NCI-H1417 (cell line): ENCODE results near the gene MPP3.
A peak's percentile ranks its signal among the peaks of the same experiment; 100 is the strongest.

Source experiments
- DNase-seq, 3 experiments: peaks; one replicate each; lab custom pipeline; 2025; lab: John Stamatoyannopoulos, UW

The MPP3 gene

DNA sequence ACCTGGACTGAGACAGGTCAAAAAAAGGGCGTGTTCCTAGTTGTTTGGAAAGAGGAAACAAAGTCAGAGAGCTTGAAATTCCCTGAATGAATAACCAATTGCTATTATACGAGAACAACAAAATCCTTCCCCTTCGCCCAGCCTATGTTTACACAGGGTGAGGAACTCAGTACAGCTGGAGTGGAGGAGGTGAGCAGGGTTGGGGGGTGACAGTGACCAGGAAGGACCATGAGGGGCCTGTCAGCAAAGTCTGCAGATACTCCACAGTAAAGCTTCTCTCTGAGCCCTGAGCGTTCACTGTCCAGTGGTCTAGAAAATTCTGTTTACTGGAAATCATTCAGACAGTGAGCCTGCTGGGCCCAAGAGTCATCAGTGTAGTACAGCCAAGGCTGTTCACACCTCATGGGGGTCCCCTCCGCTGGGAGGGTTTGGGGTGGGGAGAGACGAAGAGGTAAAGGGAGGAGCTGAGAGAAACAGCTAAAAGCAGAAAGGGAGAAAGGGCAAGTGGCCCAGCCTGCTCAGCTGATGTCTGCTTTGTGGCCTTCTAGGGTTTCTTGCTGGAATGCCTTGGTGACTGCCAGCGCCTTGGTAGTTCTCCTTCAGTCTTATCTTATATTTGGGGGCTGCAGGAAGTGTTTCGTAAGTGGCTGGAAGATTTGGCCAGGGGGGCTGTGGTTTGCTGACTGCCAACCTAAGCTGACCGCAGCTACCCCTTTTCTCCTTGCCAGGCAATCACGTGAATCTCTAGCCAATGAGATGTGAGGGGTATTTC is 59.9 kb downstream of the MPP3 start:
- DNase-seq: no peak

DNA sequence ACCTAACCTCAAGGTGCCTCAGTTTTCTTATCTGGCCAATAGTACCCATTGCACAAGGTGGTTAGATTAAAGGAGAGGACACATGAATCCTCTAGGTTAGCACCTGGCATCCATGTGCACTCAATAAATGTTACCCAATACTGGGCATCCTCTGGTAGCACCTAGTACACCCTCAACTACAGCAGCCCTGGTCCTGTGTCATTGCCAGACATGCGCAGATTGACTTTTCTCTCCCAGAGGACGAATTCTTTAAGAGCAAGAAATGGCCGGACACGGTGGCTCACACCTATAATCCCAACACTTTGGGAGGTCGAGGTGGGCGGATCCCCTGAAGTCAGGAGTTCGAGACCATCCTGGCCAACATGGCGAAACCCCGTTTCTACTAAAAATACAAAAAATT is 61.5 kb downstream of the MPP3 start:
- DNase-seq: no peak

DNA sequence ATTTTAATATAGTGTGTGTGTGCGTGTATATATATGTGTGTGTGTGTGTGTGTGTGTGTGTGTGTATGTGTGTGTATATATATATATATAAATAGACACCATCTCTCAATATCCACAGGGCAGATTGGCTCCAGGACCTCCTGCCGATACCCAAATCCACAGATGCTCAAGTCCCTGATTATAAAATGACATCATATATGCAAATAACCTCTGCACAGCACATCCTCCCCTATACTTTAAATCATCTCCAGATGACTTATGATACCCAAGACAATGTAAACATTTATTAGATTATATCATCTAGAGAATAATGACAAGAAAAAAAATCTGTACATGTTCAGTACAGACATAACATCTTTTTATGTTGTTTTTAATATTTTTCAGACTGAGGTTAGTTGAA is 62.0 kb downstream of the MPP3 start:
- DNase-seq: no peak

DNA sequence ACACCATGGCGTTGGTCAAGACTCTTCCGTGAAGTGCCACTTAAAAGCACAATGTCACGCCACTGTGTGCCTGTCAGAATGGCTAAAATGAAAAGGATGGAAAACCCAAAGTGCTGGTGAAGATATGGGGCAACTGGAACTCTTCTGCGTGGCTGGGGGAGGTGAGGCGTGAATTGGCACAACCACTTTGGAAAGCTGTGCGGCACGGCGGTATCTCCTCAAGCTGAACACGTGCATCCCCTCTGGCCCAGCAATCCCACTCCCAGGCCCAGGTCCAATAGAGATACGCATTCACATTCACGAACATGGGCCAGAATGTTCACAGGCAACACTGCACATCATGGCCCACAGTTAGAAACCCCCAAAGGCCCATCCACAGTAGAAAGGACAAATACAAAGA is 63.1 kb downstream of the MPP3 start:
- DNase-seq: no peak

DNA sequence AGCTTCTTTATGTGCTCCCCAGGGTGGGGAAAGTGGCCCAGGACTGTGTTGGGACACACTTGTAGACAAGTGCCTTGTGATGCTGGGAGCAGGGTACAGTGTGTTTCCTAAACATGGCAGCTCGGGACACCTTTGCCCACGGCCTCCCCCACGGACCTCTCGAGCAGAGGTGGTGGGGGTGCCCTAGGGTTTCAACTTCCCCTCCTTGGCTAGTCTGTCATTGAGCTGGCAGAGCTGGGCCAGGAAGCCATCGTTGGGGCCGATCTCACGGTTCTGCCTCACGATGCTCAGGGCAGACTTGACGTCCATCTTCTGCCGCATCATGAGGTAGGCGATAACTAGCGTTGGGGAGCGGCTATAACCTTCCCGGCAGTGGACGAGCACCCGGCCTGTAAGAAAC is 63.5 kb downstream of the MPP3 start:
- DNase-seq: no peak

- DNase-seq: no peak
Observed at GRCh38 chr17:43768943-43769342, 64.0 kb downstream of the MPP3 start.

DNA sequence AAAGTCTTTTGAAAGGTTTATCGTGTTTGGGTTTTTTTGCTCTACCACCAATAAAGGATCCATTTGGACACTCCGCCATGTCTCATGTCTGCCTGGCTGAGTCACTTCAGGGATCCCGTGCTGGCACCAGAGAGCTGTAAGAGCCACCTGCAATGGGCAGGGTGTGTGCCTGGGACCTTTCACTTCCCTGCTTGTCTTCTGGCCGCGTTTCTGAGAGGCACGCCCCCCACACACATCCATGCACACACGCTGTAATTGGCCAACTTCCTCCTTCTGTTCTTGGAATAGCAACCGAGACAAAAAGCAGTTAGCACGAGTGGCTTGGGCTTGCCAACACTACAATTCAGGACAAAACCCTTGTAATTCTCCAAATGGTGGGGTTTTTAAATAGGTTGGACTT is 64.6 kb downstream of the MPP3 start:
- DNase-seq: no peak

- DNase-seq: no peak
Observed at GRCh38 chr17:43767713-43768059, 65.3 kb downstream of the MPP3 start.

GRCh38 chr17:43767053-43767712 is 65.8 kb downstream of the MPP3 start:
- no peak for DNase-seq

DNA sequence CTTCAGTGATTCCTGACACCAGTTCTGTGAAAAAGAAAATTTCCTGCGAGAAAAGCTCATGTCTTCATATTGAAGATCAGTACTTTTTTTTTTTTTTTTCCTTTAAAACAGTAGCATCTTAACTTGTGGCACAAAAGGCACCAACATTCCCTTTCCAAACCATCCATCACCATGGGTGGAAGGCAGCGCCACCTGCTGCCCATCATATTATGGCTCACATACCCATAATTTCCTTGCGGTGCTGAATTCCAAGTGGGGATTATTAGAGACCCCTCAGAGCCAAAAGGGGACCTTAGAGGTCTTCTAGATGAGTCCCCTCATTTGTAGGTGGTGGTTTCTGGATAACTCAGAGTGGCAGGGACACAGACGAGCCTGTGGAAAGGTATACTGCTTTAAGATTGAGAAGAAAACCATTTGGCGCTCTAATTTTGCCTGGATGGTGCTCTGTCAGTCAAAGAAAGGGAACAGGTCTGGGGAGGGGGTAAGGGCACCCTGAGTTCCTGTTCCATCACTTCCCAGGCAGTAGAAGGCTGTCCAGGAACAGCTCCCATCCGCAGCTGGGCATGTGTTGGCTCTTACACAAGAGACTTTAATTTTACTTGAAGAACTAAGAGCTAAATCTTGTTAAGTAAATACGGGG is 66.4 kb downstream of the MPP3 start:
- DNase-seq: peak; percentile 40 to 70 (median 53)

- DNase-seq: peak; percentile 82 to 96 (median 90)
Observed at GRCh38 chr17:43760254-43760852, 72.6 kb downstream of the MPP3 start.

DNA sequence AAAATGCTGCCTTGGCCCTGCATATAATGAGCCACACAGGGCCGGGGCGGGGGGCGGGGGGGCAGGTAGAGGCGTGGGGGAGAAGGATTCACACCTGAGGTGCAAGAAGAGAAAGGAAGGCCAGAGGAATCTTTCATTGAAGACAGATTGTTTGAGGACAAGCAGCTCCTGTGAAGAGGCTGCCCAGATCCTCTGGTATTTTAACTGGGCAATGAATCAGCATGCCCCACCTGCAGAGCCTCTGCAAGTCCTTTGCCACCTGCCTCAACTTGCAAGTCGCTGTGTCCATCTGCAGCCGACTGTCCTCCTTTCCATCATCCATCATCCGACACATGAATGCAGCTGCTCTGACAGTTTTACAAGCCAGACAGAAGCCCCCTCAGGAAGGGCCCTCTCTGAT is 73.1 kb downstream of the MPP3 start:
- DNase-seq: no peak

DNA sequence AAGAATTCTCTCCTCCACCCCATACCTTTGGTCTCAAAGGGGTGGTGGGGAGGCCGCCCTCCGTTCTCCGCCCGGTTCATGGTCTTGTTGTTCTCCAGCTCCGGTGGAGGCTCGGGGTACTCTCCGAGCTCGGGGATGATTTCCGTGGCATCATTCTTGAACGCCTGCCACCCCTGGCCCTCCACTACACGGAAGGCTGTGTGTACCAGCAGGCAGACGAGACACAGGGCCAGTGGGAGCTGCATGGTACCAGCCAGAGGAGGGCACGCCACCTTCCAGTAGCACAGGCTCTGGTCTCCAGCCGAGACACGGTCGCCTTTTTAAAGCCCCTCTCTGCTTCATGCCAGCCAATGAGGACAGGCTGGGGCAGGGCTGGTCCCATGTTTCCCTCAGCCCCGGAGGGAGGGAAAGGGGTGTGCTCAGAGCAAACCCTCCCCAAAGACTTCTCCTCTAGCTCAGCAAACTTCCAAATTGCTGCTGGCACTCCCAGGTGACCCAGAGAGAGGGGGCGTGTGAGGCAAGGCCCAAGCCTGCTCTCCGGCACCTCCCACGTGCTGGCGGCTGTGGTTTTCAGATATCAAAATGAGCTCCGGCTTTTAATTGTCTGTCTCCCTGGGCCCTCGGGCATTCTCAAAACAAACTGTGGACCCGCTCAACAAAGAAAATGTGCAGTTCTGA is 74.3 kb downstream of the MPP3 start, which contains the start of gene SOST:
Gene SOST, minus strand, starts transcription at position 295 of the 678 bp plus-strand sequence. Its CDS starts 50 bp downstream, at position 245.
- no peak for DNase-seq

DNA sequence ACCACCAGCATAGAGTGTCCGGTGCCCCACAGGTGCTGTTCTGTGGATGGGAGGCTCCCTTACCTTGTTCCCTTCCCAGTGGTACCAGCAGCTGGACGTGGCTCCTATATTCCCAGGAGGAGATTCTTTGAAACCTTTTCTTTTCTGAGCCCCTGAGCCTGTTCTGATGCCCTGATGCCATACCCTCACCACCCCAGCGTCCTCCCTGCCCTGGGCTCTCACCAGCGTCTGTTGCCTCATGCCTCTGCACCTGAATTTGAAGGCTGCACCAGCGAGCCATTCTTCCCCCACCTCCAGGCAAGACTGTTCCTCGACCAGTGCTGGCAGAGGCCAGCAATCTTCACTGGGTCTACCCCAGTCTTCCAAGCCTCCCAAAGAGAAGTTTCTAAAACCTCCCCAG is 74.9 kb downstream of the MPP3 start:
- no peak for DNase-seq

GRCh38 chr17:43757171-43757660 is 75.7 kb downstream of the MPP3 start:
- DNase-seq: no peak

GRCh38 chr17:43756201-43756600 is 76.7 kb downstream of the MPP3 start:
- no peak for DNase-seq

- peak in 2 of 3 experiments; percentile 29 to 43 for DNase-seq
Observed at GRCh38 chr17:43755389-43755875, 77.5 kb downstream of the MPP3 start.

GRCh38 chr17:43754947-43755346 is 78.0 kb downstream of the MPP3 start:
- no peak for DNase-seq

DNA sequence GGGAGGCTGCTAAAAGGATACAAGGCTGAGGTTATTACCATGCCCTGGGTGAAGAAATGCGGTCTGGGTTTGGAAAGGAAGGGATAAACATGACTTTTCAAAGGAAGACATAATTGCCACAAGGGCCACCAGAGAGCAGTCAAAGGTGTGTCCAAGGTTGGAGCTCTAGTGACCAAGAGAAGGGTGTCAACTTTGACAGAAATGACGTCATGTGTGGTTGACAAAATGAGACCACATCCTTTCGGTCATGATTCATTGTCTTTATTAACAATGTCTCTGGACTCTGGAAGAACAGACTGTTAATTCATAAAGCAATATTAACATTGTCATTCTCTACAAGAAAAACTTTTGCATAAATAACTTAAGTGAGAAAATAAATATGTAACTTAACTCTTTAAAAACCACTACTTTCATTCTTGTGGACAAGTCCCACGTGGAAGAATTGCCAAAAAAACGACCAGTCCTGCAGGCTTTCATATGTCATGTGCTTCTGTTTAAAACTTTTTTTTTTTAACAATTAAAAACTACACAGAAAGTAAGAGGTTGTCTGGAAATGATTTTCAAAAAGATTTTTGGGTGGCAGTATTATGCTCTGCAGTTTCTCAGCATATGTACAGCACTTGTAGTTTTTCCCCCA is 79.3 kb downstream of the MPP3 start:
- no peak for DNase-seq
